GM18951 (cell line): ENCODE results near the gene TEDC2.

ENCODE experiments used
- POLR2A ChIP-seq: IDR thresholded peaks from 4 replicates; pipeline ENCODE4 v1.6.1; 2011; ENCODE audit warnings: mild to moderate bottlenecking; ENCODE audit not compliant: insufficient read length, insufficient read depth; ENCODE audit errors: extremely low read depth
- in situ Hi-C: fragments of 300-500 bp; cut with MboI; formaldehyde crosslinking; loops from one replicate; pipeline ENCODE4 v1.12.0; 2022; ENCODE audit warnings: low sequenced_read_pairs, mixed read lengths, inconsistent platforms; ENCODE audit not compliant: unreplicated experiment

The TEDC2 gene

DNA sequence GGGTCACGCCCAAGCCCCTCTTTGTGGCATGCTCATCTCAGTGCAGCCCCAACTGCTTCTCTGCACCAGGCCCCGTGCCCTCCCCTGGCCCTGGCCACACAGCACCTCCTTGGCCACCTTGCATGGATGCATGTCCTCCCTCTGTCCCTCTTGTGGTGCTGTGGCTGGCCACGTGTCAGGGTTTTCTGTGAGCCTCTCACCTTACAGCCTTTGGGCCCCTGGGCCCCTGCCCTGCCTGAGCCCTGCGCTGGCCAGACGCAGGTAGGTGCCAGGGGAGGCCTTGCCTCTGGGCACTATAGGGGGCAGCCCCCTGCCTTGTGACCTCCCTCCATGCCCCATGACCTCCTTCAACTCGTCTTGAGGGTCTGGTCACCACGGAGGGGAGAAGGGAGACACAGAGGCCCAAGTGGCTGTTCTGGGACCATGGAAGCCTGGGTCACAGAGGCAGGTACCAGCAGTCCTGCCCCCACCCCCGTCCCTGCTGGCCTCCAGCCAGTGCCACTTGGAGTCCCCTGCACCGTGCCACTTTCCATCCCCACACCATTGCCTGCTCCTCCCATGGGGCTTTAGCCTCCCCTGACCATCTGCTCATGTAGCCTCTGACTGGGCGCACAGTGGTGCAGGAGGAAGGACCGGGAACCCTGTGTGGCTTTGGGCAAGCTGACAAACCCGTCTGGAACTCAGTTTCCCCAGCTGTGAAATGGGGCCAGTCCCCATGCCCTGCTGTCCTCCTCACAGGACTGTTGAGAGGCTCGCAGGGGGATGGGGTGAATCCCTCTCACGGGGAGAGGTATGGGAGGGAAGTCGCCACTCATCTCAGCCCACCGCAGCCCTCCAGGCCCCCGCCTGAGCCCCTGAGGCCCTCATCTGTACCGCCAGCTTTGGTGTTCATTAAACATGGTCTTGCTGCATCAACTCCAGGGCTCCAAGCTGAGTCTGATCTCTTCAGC, 42.3 kb downstream of the TEDC2 start:
- in situ Hi-C loops: no loop called here
- no peak for TF ChIP-seq POLR2A

GRCh38 chr16:2505695-2506094, 45.8 kb downstream of the TEDC2 start:
- in situ Hi-C loops: no loop called here
- TF ChIP-seq POLR2A: no peak

DNA sequence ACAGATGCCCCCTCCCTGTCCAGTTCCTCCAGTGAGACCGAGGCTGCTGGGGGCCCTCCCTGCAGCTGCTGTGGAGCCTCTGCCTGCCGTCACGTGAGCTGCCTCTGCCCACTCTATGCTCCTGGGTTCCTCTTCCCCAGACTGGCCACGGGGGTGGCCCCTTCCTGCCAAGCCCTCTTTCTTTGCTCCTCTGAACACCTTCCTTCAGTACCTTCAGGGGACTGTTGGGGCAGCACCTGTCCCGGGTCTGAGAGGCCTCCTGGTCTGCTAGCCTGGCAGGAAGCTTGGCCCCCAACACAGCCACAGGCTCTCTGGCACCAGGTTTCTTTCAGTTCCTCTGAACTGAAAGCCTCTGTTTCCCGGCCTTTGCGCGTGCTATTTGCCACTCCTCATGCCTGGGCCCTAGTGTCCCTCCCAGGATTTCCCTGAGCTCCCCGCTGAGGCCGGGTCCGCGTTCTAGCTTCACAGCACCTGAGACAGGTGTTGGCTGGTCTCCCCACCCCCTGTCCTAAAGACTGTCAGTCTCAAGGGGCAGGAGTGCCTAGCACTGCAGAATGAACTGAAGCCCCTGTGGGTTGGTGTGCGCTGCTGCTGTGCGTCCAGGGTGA, 47.2 kb downstream of the TEDC2 start:
- no peak for TF ChIP-seq POLR2A
- in situ Hi-C loops: no loop called here

DNA sequence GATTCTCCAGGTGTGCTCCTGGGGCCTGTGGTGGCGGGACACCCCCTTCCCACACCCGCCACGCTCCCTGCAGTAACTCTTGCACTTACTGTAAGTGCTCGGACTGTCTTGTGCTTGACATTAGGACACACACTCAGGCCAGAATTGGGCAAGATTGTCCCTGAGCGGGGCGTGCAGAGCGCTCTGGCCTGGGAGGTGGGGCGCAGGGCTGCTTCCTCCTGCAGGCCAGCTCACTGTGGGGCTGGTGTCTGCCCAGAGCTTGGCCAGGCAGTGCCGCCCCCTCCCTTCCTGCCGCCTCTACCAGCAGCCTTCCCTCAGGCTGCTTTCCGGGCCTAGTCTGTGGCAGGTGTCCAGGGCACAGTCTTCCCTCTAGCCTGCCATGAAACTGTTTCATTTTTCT, 47.8 kb downstream of the TEDC2 start:
- TF ChIP-seq POLR2A: no peak
- in situ Hi-C loops: no loop called here

GRCh38 chr16:2508722-2509400, 49.0 kb downstream of the TEDC2 start:
- no peak for TF ChIP-seq POLR2A
- in situ Hi-C loops: no loop called here

GRCh38 chr16:2511128-2511800, 51.4 kb downstream of the TEDC2 start:
- in situ Hi-C loops: no loop called here
- no peak for TF ChIP-seq POLR2A

DNA sequence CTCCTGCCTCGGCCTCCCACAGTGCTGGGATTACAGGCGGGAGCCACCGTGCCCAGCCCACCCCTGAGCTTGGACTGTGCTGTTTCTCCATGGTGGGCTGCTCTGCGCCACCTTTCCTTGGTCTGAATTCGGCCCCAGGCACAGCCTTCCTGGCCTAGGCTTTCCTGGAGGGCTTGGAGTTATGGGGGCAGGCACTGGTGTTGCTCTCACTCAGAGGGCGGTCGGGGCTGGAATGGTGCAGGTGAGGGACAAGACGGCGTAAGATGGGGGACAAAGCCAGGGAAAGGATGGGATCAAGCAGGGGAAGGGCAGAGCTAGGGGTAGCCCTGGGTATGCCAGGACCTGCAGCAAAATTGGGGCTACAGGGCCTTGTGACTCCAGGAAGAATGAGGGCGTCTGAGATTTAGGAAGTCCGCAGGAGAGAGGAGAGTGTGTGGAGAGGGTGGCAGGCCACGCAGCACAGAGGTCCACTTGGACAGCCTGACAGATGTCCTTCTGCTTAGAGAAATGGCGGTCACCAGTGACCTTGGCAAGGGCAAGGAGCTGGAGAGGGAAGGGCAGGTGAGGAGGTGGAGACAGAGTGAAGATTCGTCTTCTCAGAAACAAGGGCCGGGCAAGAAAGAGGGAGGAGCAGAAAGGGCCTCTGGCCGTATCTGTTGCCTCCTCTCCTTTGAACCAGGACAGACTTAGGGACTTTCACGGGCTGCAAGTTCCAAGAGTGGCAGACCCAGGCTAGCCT, 52.3 kb downstream of the TEDC2 start:
- in situ Hi-C loops: no loop called here
- TF ChIP-seq POLR2A: no peak

DNA sequence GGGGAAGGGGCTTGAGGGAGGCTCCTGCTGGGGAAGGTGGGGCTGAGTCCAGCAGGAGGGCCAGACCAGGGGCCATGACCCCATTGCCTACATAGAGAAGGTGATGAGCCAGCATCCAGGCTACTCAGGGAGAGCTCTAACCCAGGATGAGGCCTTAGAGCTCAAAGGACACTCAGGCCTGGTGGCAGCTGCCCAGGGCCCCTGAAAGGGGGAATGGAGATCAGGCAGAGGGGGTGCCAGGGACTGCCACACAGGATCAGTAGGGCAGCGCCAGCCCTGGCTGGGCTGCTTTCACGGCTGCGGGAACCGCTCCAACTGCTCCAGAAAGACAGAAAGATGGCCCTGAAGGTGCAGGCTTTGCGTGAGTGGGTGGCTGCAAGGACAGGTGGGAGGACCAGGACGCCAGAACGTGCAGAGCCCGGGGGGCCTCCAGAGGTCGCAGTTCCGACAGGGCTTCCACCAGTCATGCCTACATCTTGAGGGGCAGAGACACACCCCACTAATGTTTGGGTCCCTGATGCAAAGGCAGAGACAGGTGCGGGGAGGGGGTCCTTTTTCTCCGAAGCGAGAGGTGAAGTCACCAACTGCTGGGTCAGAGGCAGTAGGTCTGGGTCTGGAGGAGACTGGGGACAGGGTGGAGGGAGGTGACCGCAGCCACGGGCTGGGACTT, 53.0 kb downstream of the TEDC2 start:
- no peak for TF ChIP-seq POLR2A
- in situ Hi-C loops: no loop called here

- in situ Hi-C loops: no loop called here
- peak; percentile 95 for TF ChIP-seq POLR2A
These were observed 53.8 kb downstream of the TEDC2 start, which contains the start of gene ATP6V0C for GRCh38 chr16:2513405-2514332. ATP6V0C (plus strand) TSS chr16:2513952; CDS start chr16:2514104, 152 bp downstream.
